Fibroblast of gingiva (primary cell): ENCODE results near the gene AMPH.
"Not testable (repeated sequence)": the region's sequence is repeated elsewhere in the genome, so short reads cannot be mapped to it uniquely, and the experiment has no call there.

Experiments
- DNase-seq: peaks from one replicate; pipeline ENCODE4 v3.0.0-alpha.2; 2011; ENCODE audit warnings: low read depth

Gene AMPH

GRCh38 chr7:38351601-38352000 is 279.6 kb downstream of the AMPH start:
- DNase-seq: no peak

- DNase-seq: not testable (repeated sequence)
Observed at GRCh38 chr7:38350777-38351176, 280.4 kb downstream of the AMPH start.

- not testable (repeated sequence) for DNase-seq
Observed at GRCh38 chr7:38349869-38350583, 281.1 kb downstream of the AMPH start.

DNA sequence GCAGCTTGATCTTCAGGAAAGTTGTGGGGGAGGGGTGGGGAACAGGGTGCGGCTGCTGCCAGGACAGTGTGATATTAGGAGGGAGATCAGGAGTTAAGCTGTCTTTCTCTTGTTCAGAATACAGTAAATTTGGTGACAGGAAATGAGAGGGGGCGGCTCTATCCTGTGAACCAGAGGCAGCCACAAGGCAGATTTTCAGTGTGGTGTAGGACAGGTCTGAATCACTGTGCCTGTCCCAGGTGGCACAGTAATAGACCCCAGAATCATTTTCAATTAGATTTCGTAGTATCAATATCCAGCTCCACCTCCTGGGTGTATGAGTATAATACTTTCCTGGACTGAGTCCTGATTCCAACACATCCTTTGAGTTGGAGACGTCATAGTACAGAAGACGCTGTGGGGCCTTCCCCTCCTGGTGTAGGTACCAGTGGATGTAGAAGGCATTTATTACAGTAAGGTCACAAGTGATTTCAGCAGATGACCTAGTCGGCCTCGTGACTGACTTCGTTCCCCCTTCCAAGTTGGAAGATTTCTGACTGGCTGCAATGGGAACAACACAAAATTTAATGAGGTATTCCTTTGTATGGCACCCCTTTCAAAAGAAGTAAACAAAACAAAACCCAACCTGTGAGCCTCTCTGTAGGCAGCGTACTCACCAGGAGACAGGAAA is 281.9 kb downstream of the AMPH start:
- not testable (repeated sequence) for DNase-seq

GRCh38 chr7:38345299-38346172 is 285.6 kb downstream of the AMPH start:
- peak; percentile 37 for DNase-seq

DNA sequence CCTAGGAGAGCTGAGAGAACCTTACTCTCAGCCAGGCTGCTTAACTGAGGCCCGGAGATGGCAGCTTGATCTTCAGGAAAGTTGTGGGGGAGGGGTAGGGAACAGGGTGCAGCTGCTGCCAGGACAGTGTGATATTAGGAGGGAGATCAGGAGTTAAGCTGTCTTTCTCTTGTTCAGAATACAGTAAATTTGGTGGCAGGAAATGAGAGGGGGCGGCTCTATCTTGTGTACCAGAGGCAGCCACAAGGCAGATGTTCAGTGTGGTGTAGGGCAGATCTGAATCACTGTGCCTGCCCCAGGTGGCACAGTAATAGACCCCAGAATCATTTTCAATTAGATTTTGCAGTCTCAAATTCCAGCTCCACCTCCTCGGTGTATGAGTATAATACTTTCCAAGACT is 286.4 kb downstream of the AMPH start:
- not testable (repeated sequence) for DNase-seq

GRCh38 chr7:38342135-38342534 is 289.0 kb downstream of the AMPH start:
- not testable (repeated sequence) for DNase-seq

- peak; percentile 64 for DNase-seq
Observed at GRCh38 chr7:38341172-38341705, 289.9 kb downstream of the AMPH start.

GRCh38 chr7:38339953-38340819 is 291.0 kb downstream of the AMPH start:
- DNase-seq: no peak

DNA sequence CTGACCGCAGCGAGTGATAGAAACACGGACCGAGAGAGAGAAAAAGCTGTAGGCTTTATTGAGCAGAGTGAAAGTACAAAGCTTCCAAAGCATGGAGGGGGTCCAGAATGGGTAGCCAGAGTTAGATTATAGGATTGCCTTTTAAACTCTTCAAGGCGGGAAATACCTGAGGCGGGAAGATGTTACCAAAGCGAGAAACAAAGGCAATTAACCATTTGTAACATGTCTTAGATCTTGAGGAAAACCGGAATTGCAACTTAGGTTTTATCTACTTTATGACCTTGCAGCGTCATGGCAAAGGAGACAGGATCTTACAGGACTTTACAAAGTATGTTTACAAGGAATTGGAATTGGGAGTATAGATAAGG is 295.0 kb downstream of the AMPH start:
- not testable (repeated sequence) for DNase-seq

- peak; percentile 82 for DNase-seq
Observed at GRCh38 chr7:38335492-38336147, 295.6 kb downstream of the AMPH start.

- DNase-seq: no peak
Observed at GRCh38 chr7:38335128-38335491, 296.1 kb downstream of the AMPH start.

- DNase-seq: no peak
Observed at GRCh38 chr7:38334163-38334562, 297.0 kb downstream of the AMPH start.
